NCI-H2107 treated with DMSO at 0.1 percent for 48 hours (cell line): Measurements from ENCODE around the gene F5.

Experiments
- DNase-seq: peaks from one replicate; lab custom pipeline; 2025; ENCODE audit not compliant: unreplicated experiment; lab: John Stamatoyannopoulos, UW

The F5 gene

GRCh38 chr1:169588785-169589485, 2.7 kb upstream of the F5 start:
- no peak for DNase-seq

- DNase-seq, result no peak
Observed at GRCh38 chr1:169588112-169588511, 1.8 kb upstream of the F5 start.

GRCh38 chr1:169586067-169586394, 250 bp downstream of the F5 start:
- no peak for DNase-seq

- DNase-seq, result no peak
Observed at GRCh38 chr1:169585181-169585580, 1.1 kb downstream of the F5 start.

GRCh38 chr1:169584483-169585144, 1.7 kb downstream of the F5 start:
- no peak for DNase-seq

GRCh38 chr1:169577981-169578738, 8.1 kb downstream of the F5 start:
- no peak for DNase-seq

- no peak for DNase-seq
Observed at GRCh38 chr1:169576935-169577331, 9.3 kb downstream of the F5 start.

- DNase-seq, result no peak
Observed at GRCh38 chr1:169576241-169576934, 9.9 kb downstream of the F5 start.

GRCh38 chr1:169574336-169574735, 11.9 kb downstream of the F5 start:
- no peak for DNase-seq

GRCh38 chr1:169572187-169572586, 14.1 kb downstream of the F5 start:
- DNase-seq, result no peak

- DNase-seq, result no peak
Observed at GRCh38 chr1:169571450-169571849, 14.8 kb downstream of the F5 start.

- no peak for DNase-seq
Observed at GRCh38 chr1:169570172-169570574, 16.1 kb downstream of the F5 start.

GRCh38 chr1:169568497-169568896, 17.8 kb downstream of the F5 start:
- no peak for DNase-seq

GRCh38 chr1:169565335-169566271, 20.7 kb downstream of the F5 start:
- DNase-seq, result no peak

- no peak for DNase-seq
Observed at GRCh38 chr1:169563650-169564049, 22.6 kb downstream of the F5 start.

GRCh38 chr1:169563019-169563615, 23.2 kb downstream of the F5 start:
- DNase-seq, result no peak

- DNase-seq, result no peak
Observed at GRCh38 chr1:169561692-169562091, 24.6 kb downstream of the F5 start.

- DNase-seq, result no peak
Observed at GRCh38 chr1:169557131-169557530, 29.1 kb downstream of the F5 start.

- peak; percentile 59 for DNase-seq
Observed at GRCh38 chr1:169550294-169550693, 36.0 kb downstream of the F5 start.

- no peak for DNase-seq
Observed at GRCh38 chr1:169548282-169548681, 38.0 kb downstream of the F5 start.
